Midbrain (tissue), 1 donor: ENCODE data around the gene MPC2.
"Not testable (repeated sequence)": the region's sequence is repeated elsewhere in the genome, so short reads cannot be mapped to it uniquely, and the experiment has no call there.

ENCODE experiments used
- DNase-seq: peaks from one replicate; lab custom pipeline; 2025; lab: John Stamatoyannopoulos, UW

The MPC2 gene

DNA sequence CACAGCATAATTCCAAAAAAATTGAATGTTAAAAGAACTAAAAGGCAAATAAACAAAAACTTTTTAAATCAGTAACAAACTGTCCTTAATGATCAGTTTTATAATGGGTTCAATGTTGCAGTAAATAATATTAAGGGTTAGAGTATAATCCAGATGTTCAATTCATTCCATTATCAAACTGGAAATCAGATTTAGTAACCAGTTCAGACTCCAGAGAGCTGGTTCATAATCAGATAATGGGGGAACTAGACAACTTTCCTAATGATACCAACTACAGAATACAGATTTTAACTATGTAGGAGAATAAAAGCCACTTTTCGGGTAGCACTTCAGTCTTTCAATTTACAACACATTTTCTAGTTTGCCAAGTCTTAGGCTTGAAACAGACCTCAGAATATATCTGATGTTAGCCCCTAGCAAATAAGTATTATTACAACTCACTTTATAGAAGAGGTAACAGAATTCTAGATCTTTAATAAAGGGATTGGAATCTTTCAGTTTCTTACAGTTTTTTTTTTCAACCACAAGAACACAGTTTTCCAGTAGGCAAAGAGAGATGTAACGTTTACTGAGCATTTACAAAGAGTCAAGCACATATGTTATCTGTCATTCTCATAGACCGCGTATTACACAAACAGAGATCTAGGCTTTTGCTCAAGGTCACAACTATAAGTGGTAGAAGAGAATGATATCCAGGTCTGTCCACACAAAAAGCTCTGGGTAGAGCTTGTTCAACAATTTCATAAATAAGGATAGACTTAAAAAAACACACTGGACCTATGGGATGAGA is 2.3 kb downstream of the MPC2 start:
- no peak for DNase-seq

DNA sequence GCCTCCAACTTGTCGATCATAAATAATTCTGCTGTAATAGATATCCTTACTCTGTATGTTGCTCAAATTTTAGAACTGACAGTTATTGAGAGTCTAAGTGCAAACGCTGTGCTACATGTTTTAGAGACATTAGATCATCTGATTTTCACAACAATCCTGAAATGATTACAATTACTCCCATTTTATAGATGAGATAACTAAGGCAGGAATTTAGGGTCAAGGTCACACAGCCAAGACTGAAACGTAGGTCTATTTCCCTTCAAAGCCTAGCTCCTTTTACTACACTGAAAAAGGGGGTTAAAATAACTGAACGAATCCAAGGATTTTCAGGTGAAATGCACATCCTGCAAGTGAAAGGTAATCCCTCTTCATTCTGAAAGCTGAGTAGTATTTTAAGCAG is 3.1 kb downstream of the MPC2 start:
- no peak for DNase-seq

DNA sequence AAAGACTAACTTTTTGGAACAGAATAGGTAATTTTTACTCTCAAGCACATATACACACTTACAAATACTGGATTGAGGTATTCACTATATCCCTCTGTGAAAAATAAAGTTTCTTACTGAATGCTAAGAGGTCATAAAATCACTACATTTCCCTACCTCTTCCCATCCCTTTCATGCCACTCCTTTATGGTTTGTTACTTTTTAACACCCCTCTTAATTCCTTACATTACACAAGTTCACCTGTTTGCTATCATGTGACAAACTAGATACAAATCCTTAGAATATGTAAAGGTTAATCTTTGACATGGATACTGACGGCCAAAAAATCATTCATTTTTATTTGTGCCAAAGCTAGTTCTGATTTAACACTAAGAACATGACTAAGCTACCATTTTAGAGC is 7.1 kb downstream of the MPC2 start:
- DNase-seq = no peak

DNA sequence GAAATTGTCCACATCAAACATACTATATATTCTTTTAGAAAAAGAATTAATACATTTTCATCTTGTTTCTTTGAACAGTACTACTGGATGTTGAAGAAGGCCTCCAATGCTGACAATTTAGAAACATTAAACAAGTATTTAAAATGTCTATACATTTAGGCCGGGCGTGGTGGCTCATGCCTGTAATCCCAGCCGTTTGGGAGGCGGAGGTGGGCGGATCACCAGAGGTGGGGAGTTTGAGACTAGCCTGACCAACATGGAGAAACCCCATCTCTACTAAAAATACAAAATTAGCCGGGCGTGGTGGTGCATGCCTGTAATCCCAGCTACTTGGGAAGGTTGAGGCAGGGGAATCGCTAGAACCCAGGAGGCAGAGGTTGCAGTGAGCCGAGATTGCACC is 8.0 kb downstream of the MPC2 start:
- DNase-seq = not testable (repeated sequence)

DNA sequence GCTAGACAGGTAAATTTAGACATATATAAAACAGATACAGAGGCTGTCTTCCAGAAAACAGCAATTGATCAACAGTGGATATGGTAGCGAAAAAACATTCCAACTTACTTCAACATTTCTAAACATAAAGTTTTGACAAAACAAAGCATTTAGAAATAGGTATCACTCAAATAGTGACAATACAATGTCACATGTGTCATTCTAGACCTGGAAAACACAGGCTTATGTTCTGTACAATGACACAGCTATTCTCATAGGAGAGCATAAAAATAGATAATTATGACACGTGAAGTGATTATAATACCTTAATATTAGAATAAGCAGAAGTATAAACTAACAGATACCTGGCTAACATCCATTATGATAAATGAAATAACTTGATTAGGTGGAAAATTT is 8.4 kb downstream of the MPC2 start:
- no peak for DNase-seq

DNA sequence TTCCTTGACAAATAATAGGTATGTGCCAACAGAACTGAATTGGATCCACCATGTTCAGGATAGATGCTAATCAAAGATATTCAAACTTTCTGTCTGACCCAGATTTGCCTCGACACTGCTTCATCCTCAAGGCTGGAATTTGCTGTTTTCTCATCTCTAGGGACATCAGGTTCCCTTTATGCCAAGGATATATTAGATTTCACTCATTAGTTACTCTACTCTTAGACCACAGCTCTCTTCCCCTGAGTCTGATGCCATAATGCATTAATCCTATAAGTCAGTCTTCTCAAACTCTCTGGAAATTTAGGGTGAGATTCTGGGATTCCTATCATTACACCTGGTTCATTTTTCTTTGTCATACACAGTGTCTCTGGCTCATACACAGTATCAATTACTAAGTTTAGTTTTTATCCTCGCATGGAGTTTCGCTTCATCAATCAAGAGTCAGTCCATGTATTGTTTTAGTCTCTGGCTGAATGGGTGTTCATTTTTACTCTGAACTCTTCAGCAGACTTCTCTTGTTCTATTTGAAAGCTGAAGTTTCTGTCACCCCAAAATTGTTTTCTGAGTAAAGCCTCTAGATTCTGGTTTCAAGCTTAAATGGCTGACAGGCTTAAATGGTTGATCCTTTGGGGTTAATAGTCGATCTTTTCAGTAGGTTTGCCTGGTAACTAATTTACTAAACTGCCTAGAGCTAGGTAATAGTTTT is 9.7 kb downstream of the MPC2 start:
- DNase-seq = no peak

DNA sequence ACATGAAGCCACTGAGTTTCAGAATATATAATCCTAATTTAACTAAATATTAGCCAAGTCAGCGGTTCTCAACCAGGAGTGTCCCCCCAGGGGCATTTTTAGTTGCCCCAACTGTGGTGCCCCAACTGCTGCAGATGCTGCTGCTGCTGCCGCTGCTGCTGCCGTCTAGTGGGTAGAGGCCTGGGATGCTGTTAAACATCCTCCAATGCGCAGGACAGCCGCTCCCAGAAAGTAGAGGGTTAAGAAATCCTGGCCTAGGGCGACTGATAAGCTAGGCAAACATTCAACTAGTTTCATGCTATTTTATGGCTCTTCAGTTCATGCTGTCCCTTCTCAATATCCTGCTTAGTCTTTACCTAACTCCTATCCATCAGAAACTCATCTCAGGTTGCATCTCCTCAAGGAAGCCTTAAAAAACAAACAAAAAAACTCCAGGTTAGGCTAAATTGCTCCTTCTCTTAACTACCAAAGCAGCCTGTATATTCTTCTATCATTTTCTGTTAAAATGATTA is 10.3 kb downstream of the MPC2 start:
- no peak for DNase-seq

DNA sequence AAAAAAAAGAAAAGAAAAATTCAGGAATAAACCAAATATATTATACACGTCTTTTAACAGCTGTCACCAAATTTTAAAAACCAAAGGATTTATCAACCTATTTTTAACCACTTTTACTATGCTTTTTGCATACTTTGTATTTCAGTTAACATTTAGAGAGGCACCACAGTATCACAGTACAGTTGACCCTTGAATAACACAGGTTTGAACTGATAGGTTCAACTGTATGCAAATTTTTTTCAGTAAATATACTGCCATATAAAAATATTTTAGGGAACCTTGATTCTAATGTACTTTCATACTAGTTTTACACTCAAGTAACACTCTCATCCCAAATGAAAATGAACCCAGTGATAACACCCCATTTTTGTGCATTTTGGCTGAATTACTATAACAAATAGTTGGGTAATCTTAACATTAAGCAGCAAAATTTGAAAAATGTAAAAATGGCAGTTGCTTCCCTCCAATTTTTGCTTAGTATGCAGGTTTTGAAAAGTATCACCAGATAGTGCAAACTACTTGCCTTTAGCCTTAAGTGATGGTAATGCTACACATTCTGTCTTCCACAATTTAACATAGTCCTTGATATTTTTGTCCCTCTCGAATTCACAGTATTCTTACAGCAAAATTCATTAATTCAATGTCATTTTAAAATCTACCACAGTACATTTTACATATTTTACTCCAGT is 12.2 kb downstream of the MPC2 start:
- DNase-seq = no peak

DNA sequence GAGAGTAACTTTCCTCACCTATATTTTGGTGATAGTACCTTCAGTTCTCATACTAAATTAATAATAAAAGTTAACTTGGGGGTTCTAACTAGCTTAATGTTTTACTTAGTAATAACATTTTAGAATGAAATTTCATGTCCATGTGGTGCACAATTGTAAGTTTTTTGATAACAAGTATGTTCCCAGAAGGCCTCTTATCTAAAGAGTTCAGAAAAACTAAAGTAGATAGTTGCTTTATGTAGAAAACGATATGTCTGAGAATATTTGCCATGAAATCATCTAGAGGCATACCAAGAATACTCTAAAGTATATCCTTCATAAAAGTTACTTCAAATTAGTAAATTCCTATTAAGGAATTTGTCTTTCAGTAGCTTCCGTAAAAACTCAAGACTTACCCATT is 12.8 kb downstream of the MPC2 start:
- DNase-seq = no peak

DNA sequence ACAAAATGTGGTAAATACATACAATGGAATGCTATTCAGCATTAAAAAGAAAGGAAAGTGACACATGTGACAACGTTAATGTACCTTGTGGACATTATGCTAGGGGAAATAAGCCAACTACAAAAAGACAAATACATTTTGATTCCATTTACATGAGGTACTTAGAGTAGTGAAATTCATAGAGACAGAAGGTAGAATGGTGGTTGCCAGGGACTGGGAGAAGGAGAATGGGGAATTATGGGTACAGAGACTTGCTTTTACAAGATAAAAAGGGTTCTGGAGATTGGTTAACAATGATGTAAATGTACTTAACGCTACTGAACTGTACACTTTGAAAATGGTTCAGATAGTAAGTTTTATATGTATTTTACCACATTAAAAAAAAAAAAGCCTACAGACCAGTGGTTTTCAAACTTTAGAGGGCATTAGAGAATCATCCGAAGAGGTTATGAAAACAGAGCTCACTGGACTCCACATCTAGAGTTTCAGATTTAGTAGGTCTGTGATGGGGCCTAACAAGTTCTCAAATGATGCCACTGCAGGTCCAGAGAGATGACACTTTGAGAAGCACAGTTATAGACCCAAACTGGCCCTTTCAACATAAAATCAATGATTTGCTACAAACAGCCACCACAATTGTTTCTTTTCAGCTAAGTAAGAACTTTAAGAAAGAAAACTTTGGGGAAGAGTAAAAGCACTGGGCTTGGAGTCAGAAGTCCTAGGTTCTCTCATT is 13.4 kb downstream of the MPC2 start:
- no peak for DNase-seq

DNA sequence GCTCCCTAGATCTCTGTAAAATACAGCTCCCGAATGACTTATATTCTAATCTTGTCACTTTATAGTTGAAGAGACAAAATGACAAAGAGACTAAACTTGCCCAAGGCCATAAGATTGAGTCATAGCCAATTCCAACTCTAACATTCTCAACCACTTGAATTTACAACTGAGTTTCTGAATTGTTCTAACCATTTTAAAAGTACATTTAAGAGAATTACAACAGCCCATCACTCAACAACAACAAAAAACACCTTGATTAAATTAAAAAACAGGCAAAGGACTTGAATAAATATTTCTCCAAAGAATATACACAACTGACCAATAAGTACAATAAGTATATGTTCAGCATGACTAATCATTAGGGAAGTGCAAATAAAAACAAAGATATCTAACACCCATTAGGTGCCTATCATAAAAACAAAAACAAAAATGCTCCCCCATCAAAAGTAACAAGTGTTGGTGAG is 14.2 kb downstream of the MPC2 start:
- DNase-seq = no peak

DNA sequence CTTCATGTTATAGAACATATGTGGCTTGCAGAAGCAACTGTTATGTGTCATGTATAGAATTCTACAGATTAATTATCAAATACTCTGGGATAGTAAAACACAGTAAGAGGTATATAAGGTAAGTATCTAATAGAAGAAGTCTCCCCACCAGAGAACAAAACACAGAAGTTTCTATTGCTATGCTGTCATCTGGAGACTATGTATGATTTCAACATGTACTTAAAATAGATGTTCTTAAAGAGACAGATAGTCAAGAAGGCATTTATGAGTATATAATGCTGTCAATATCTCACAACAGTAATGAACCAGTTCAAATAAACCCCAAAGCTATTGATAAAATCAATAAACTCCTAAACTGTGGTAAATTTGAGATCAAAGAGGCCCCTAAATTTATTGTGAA is 14.8 kb downstream of the MPC2 start:
- no peak for DNase-seq

DNA sequence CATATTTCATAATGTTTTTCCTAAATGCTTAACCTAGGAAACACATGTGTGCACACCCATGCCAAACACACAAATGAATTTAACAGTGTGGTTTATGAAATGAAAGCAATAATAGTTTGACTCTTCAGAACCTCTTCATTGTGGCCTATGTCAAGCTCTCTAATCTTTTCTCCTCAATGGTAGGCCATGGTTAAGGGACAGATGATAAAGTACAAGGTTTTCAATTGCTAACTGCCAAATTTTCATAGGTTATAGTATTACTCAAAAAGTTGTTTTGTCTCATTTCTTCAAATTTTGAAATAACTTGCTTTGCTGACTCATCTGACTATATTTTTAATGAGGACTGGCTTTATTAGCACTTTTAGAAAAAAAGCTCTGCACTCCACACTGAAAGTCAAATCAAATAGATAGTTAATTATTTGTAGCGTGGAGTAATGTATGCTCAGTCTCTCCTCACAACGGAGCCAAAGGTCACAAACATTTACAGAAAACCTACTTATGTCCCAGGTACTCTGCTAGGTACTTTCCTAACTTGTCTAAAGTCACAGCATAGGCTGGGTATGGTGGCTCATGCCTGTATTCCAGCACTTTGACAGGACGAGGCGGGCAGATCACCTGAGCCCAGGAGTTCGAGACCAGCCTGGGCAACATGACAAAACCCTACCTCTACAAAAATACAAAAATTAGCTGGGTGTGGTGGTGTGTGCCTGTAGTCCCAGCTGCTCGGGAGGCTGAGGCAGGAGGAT is 19.9 kb downstream of the MPC2 start:
- DNase-seq = no peak

DNA sequence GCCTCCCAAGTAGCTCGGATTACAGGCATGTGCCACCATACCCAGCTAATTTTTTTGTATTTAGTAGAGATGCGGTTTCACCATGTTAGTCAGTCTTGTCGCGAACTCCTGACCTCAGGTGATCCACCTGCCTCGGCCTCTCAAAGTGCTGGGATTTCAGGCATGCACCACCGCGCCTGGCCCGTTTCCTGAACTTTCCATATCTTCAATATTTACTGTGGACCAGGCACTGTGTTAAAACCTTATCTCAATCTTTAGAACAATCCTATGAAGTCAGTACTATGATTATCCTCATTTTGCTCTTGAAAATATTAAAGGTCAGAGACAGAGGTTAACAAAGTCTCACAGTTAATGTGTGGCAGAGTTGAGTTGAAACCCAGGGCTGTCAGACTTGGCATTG is 21.3 kb downstream of the MPC2 start:
- no peak for DNase-seq

DNA sequence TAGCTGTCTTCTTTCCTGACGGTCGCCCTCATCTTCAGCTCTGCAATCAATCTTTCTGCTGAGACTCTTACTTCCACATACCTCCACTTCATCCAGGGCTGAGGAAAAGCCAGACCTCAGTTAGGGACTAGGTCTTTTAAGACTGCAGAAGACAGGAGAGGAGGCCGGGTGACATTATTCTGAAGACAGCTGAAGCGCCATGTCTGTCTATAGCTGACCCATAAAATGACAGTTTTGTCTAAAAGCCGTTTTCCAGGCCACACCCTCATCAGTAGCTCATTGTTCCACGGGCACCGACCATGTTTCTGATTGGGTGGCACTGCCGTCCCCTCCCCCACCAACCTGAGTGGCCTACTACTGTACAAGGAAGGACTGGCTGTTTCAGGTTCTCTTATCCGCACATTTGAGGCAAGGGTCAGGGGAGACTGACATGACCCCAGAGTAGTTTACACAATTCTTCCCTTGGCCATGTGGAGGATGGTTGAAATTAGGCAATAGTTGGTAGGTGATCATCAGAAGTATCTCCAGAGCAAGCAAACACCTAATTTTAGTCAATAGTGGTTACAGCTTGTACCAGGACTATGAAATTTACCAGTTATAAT is 22.9 kb downstream of the MPC2 start, which contains the start of gene ADCY10:
ADCY10 (minus strand) TSS at position 240 of the 602 bp plus-strand sequence. CDS start 8,994 bp downstream, outside the sequence.
- no peak for DNase-seq

DNA sequence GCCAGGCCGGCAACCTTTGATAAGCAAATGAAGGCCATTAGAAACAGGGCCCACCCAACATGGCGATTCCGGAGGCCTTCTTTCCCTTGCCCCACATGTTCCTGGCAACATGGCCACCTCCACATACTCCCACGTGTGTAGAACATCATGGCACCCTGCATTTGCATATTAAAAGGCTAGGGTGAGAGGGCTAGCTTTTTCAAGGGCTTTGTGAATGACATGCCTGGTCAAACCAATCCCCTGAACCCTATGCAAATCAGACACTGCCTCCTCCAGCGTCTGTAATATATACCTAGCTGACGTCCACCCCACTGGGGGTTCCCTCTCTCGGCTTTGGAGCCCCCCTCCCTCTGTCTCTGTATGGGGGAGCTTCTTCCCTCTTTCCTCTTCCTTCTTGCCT is 24.6 kb downstream of the MPC2 start:
- no peak for DNase-seq

DNA sequence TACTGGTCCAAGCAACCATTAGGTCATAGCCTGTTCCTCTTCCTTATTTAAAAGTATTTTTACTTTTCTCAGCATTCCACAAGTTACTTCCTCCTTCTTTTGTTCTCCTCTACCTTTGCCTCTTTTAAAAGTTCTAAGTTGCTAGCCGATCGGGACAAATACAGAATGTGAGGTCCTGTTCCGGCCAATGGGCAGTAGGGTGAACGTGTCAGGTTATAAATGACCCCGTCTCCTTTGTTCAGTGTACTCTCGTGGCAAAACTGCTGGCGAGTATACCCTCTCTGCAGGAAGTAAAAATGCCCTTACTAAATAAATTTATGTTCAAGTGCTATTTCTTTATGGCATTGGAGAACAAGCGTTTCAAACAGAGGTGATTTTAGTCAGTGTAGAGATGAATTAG is 25.5 kb downstream of the MPC2 start:
- DNase-seq = no peak

DNA sequence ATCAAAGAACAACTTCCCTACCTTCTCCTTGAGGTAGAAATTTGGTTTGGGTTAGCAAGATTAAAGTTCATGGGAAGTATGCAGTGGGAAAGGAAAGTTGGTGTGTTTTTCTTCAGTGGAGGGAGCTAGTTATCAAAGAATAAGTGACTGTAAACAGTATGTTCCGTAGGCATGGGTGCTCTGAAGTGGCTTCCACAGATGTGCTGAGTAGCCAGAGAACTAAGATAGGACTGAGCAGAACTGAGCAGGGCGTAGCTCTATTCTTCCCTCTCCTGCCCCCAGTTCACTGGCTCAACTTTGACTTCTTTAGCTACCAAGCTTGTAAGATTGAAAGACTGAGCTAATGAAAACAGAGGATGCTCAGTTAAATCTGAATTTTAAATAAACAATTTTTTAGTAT is 26.3 kb downstream of the MPC2 start:
- no peak for DNase-seq

DNA sequence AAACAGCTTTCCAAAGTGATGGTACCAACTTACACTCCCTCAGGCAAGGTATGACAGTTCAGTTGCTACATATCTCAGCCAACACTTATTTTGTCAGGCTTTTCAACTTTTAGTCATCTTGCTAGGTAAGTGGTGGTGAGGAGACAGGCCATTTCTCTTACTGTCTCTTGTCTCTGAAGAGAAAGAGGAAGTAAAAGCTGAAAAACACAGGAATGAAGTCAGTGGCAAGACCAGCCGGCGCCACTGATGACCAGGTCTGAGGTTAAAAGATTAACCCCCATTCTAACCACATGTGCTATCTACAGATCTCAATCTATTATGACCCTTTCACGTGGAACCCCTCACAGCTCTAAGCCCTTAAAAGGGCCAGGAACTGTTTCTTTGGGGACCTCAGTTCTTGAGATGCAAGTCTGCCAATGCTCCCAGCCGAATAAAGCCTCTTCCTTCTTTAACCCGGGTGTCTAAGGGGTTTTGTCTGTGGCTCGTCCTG is 27.1 kb downstream of the MPC2 start:
- no peak for DNase-seq

DNA sequence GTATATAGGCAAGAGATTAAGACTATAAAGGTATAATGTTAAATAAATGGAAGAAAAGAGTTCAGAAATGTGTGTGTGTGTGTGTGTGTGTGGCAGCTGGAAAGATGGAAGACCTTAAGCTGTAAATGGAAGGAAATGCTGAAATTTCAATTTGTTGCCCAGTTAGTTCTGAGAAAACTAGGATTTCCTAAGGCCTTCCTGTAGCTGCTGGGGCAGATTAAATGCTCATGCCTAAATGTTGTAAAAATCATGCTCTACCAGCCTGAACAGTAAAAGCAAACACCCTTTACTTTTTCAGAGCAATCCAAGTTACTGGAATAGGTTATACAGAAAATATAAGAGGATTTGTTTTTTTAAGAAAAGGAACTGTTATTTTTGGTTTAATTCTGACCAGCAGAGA is 31.2 kb downstream of the MPC2 start:
- no peak for DNase-seq

DNA sequence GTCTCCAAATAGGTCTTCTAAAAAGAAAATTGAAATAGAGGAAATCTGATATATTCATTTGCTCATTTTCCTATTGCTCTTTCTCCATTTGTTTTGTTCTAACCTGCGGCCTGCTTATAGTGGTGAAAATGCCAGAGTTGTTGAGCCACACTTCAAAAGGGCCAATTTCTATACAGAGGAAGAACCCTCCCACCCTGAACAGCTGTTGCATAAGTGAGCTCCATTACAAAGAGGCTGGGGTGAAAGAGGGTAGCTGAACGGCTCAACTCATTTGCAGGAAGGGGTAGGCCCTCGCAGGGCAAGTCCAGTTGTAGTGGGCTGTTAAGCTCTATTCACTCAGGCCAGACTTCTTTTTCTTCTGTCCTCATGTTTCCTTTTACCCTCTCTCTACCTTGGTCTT is 31.7 kb downstream of the MPC2 start:
- no peak for DNase-seq
